GM12878 (cell line): ENCODE data around the gene MAP3K4. TPM values are rescaled to one million over a fixed set of nuclear protein-coding genes. Genes with fewer than 3 reads are reported as not detected.
A peak's percentile ranks its signal among the peaks of the same experiment; 100 is the strongest.

Experiments
- ATAC-seq: fragments of 200-7000 bp; cut with Tn5 transposase; 3 replicates; pipeline ENCODE4 v1.9.1; 2020; ENCODE audit warnings: mild to moderate bottlenecking, moderate library complexity
- BruUV-seq: library from RNA; stranded (reverse); fragments of 400-500 nt; replicated peaks from 2 replicates; lab custom pipeline; 2021; lab: Mats Ljungman, UMichigan
- CTCF ChIA-PET: fragments of 300-600 bp; sonication (Branson Sonifier 250); formaldehyde crosslinking; extraction: SDS; loops from one replicate; lab custom pipeline; 2021; ENCODE audit warnings: inconsistent platforms; lab: Yijun Ruan, JAX
- POLR2A ChIA-PET: fragments of 350-600 bp; formaldehyde crosslinking; extraction: SDS; loops from one replicate; lab custom pipeline; 2021; ENCODE audit warnings: inconsistent platforms; lab: Charles Lee
- RAD21 ChIA-PET: fragments of 300-600 bp; sonication (Branson Sonifier 250); formaldehyde crosslinking; loops from one replicate; lab custom pipeline; 2023; ENCODE audit warnings: antibody characterized with exemption; ENCODE audit not compliant: unreplicated experiment; lab: Charles Lee
- SMC1A ChIA-PET: fragments of 300-600 bp; sonication (Branson Sonifier 250); formaldehyde crosslinking; loops from one replicate; lab custom pipeline; 2023; ENCODE audit not compliant: unreplicated experiment, uncharacterized antibody; lab: Charles Lee
- DNase-seq: peaks from one replicate; pipeline ENCODE4 v3.0.0-alpha.2; 2011; ENCODE audit warnings: low read depth, low spot score
- FAIRE-seq: peaks from 3 replicates; lab custom pipeline; 2011; peaks lifted over from hg19 to GRCh38; lab: Jason Lieb, UNC
- H2AFZ ChIP-seq: 2 replicates; pipeline ENCODE4 v1.6.0; 2011; ENCODE audit warnings: low read depth, low read length, control low read depth; ENCODE audit not compliant: control insufficient read depth
- H3K27ac ChIP-seq: 2 replicates; pipeline ENCODE4 v1.5.1; 2011; ENCODE audit warnings: control low read depth; ENCODE audit not compliant: control insufficient read depth, insufficient read depth
- H3K27me3 ChIP-seq, 2 experiments: replicated peaks in 1 of 2; 2 replicates each; pipeline versions ENCODE4 v1.6.0 to v1.6.1; 2011; ENCODE audit warnings: low read length in 1 of 2; ENCODE audit not compliant: control insufficient read depth in 2 of 2, insufficient read depth in 2 of 2
- H3K36me3 ChIP-seq, 2 experiments: 2 replicates each; pipeline ENCODE4 v1.5.1; 2011; ENCODE audit warnings: low read length in 1 of 2; ENCODE audit not compliant: control insufficient read depth in 2 of 2, insufficient read depth in 2 of 2
- H3K4me1 ChIP-seq: 2 replicates; pipeline ENCODE4 v1.6.1; 2011; ENCODE audit warnings: mild to moderate bottlenecking, low read length, moderate library complexity, mixed read lengths; ENCODE audit not compliant: control insufficient read depth, insufficient read depth
- H3K4me2 ChIP-seq: 2 replicates; pipeline ENCODE4 v1.6.0; 2011; ENCODE audit warnings: control low read depth; ENCODE audit not compliant: control insufficient read depth, insufficient read depth
- H3K4me3 ChIP-seq: fragments of 200-600 bp; sonication (generic); 2 replicates; pipeline ENCODE4 v1.5.1; 2016
- H3K79me2 ChIP-seq: 2 replicates; pipeline ENCODE4 v1.6.0; 2011; ENCODE audit warnings: low read length; ENCODE audit not compliant: control insufficient read depth, insufficient read depth
- H3K9ac ChIP-seq: 2 replicates; pipeline ENCODE4 v1.8.0; 2011; ENCODE audit warnings: low read length, control low read depth, mixed read lengths; ENCODE audit not compliant: control insufficient read depth, insufficient read depth
- H3K9me3 ChIP-seq: replicated peaks from 3 replicates; pipeline ENCODE4 v1.5.1; 2011; ENCODE audit warnings: mild to moderate bottlenecking, low read length; ENCODE audit not compliant: control insufficient read depth, insufficient read depth
- H4K20me1 ChIP-seq: 2 replicates; pipeline ENCODE4 v1.6.0; 2011; ENCODE audit not compliant: control insufficient read depth, insufficient read depth
- DPF2 ChIP-seq: fragments of 450-650 bp; IDR thresholded peaks from 2 replicates; pipeline ENCODE4 v1.6.1; 2017; ENCODE audit warnings: mild to moderate bottlenecking
- FOXM1 ChIP-seq: IDR thresholded peaks from 2 replicates; pipeline ENCODE4 v1.6.1; 2012; ENCODE audit warnings: low read depth, mild to moderate bottlenecking, inconsistent platforms, low read length, moderate library complexity
- IRF4 ChIP-seq: IDR thresholded peaks from 2 replicates; pipeline ENCODE4 v1.6.1; 2011; ENCODE audit warnings: low read depth, low read length
- JUNB ChIP-seq: IDR thresholded peaks from 2 replicates; pipeline ENCODE4 v1.6.1; 2016; ENCODE audit warnings: antibody characterized with exemption, mild to moderate bottlenecking
- NFIC ChIP-seq: IDR thresholded peaks from 2 replicates; pipeline ENCODE4 v1.6.1; 2012; ENCODE audit warnings: low read depth, mild to moderate bottlenecking, inconsistent platforms, low read length, moderate library complexity
- NR2F1 ChIP-seq: fragments of 450-650 bp; conservative IDR thresholded peaks from 2 replicates; pipeline ENCODE4 v1.6.1; 2017; ENCODE audit warnings: mild to moderate bottlenecking
- RUNX3 ChIP-seq: IDR thresholded peaks from 2 replicates; pipeline ENCODE4 v1.6.1; 2012; ENCODE audit warnings: low read length, inconsistent platforms
- SPI1 ChIP-seq: IDR thresholded peaks from 2 replicates; pipeline ENCODE4 v1.6.1; 2011; ENCODE audit warnings: low read depth, mild to moderate bottlenecking, low read length, moderate library complexity, borderline replicate concordance; ENCODE audit not compliant: insufficient read depth
- SRF ChIP-seq, 2 experiments: IDR thresholded peaks; 2 replicates each; pipeline ENCODE4 v1.6.1; 2011; ENCODE audit warnings: low read depth in 2 of 2, low read length in 2 of 2, mild to moderate bottlenecking in 1 of 2, moderate library complexity in 1 of 2
- WRNIP1 ChIP-seq: IDR thresholded peaks from 2 replicates; pipeline ENCODE4 v1.6.1; 2011; ENCODE audit warnings: low read depth, low read length, improper control_type of control experiment, borderline replicate concordance
- ZZZ3 ChIP-seq: IDR thresholded peaks from 2 replicates; pipeline ENCODE4 v1.6.1; 2011; ENCODE audit warnings: low read depth; ENCODE audit not compliant: control insufficient read depth, insufficient read length
- WGBS: methylation state at CpG from one replicate; pipeline ENCODE4 v1.1.6; 2016; ENCODE audit warnings: low lambda C conversion rate; ENCODE audit not compliant: insufficient replicate concordance, insufficient coverage; ENCODE audit errors: missing lambda C conversion rate; 5-methylcytosine and 5-hydroxymethylcytosine counted together
- in situ Hi-C: fragments of 300-500 bp; cut with MboI; formaldehyde crosslinking; loops from 9 replicates; pipeline ENCODE4 v1.14.3; 2018; ENCODE audit warnings: mixed read lengths
- intact Hi-C: fragments of 100-400 bp; cut with micrococcal nuclease; formaldehyde crosslinking; loops from one replicate; pipeline ENCODE4 v1.14.2; 2022; ENCODE audit not compliant: unreplicated experiment
- polyA plus RNA-seq, 11 experiments: library from polyadenylated mRNA; depleted of rRNA in 4 of 11; unstranded in 6 of 11; stranded (reverse) in 5 of 11; fragments of >200 nt; fragmentation: Nextera tagmentation in 4 of 11; fragmentation: Illumina TruSeq in 1 of 11; extraction: Ambion mirVana in 4 of 11; extraction: Trizol in 1 of 11; gene quantifications; 1 replicate in 1 of 11; 2 replicates in 10 of 11; pipeline versions ENCODE4 v1.2.1 to v1.2.3, GENCODE V29; 2011 to 2016; ENCODE audit warnings: inconsistent platforms in 2 of 11, missing spikeins in 2 of 11, low read depth in 1 of 11
- total RNA-seq, 4 experiments: library from RNA; depleted of rRNA in 3 of 4; stranded (reverse); fragments of >200 nt in 3 of 4; fragmentation: Illumina TruSeq in 1 of 4; extraction: Trizol in 1 of 4; gene quantifications; 2 replicates each; pipeline versions ENCODE4 v1.2.1 to v1.2.3, GENCODE V29; 2013 to 2021

MAP3K4 gene
- total and polyA plus RNA-seq, 10 of the 15 experiments (the other 5 are each of a cell fraction or from before 2014, with no cell fraction given), result 14.0 to 44.5 (median 23.1) TPM

- no peak for FAIRE-seq
- ChIA-PET POLR2A (interaction anchor here (0.6 kb wide), 1 partner anchor 10 kb away, joined by 3 read pairs; no protein-coding TSS in a partner anchor), SMC1A (interaction anchor here (0.7 to 1.3 kb wide), 2 partner anchors 87 to 103 kb away, joined by 3 read pairs; no protein-coding TSS in a partner anchor), RAD21 (no interaction called here)
- no peak overlapping the region for H3K9ac ChIP-seq
- no peaks in the 10 kb centered on the region for H3K79me2 ChIP-seq
- no peaks in the 10 kb centered on the region for H3K4me1 ChIP-seq
- ATAC-seq, result peak; percentile 67
- no TSS peak for BruUV-seq
- TF ChIP-seq WRNIP1 (no peak), FOXM1 (0 out of 2 replicates have a peak, but pooled peaks have one; percentile 45), SPI1 (0 out of 2 replicates have a peak, but pooled peaks have one; percentile 3), RUNX3 (0 out of 2 replicates have a peak, but pooled peaks have one; percentile 30), NR2F1 (0 out of 2 replicates have a peak, but pooled peaks have one; percentile 44), IRF4 (no peak), JUNB (peak; percentile 80), NFIC (peak; percentile 60; the same call in 1 of the 2 replicates), ZZZ3 (no peak), SRF (IDR thresholded peaks at IDR 0.05; ENCODE audit: low read depth in 2 of 2, low read length in 2 of 2) (no peak), DPF2 (no peak)
- TF ChIP-seq, all 136 proteins: peak for 6
- H3K4me3 ChIP-seq, result no peak overlapping the region
- in situ Hi-C loops (no loop called here), intact Hi-C loops (no loop called here)
- no peak overlapping the region for H3K4me2 ChIP-seq
- no peaks in the 10 kb centered on the region for H3K27me3 ChIP-seq
- H3K9me3 ChIP-seq, result no peaks in the 10 kb centered on the region
- no peak overlapping the region for H2AFZ ChIP-seq
- 100% methylated on average over 3 of the region's 3 CpGs for WGBS
- H3K27ac ChIP-seq, result no peak overlapping the region
- CTCF ChIA-PET, result interaction anchor here (0.6 to 0.9 kb wide), 2 partner anchors 83 to 182 kb away, joined by 3 to 5 read pairs; no protein-coding TSS in a partner anchor
- DNase-seq, result no peak
- no peaks in the 10 kb centered on the region for H4K20me1 ChIP-seq
- H3K36me3 ChIP-seq, result peaks cover 7 to 12% of the 10 kb centered on the region in 2 experiments; a peak in 3 of 4 replicates
Measured at GRCh38 chr6:161115468-161115867, 123.9 kb downstream of the MAP3K4 start.
